Adrenal gland (tissue), 12 donors: ENCODE measurements around the gene CCL8. TPM values are rescaled to one million over a fixed set of nuclear protein-coding genes. Genes with fewer than 3 reads are reported as not detected.

Experiments
- DNase-seq, 7 donors: peaks; one replicate each; pipeline ENCODE4 v3.0.0-alpha.2; 2019 to 2020
- H3K27ac ChIP-seq, 5 donors: fragments of 200-600 bp; sonication (generic) in 4 of 5; 1 replicate in 3 of 5; 2 replicates in 2 of 5; pipeline versions ENCODE4 v1.5.1 to v1.8.0; 2016 to 2020; ENCODE audit warnings: mild to moderate bottlenecking in 1 of 5
- H3K27me3 ChIP-seq: fragments of 200-600 bp; 2 replicates; pipeline ENCODE4 v1.8.0; 2021
- H3K36me3 ChIP-seq, 2 donors: fragments of 200-600 bp; replicated peaks in 1 of 2; 1 replicate in 1 of 2; 2 replicates in 1 of 2; pipeline versions ENCODE4 v1.5.1 to v1.8.0; 2018 to 2022
- H3K4me1 ChIP-seq, 2 donors: fragments of 200-600 bp; replicated peaks in 1 of 2; 1 replicate in 1 of 2; 2 replicates in 1 of 2; pipeline versions ENCODE4 v1.5.1 to v1.8.0; 2018 to 2021
- H3K4me3 ChIP-seq, 4 donors: fragments of 200-600 bp; sonication (generic) in 3 of 4; one replicate each; pipeline ENCODE4 v1.5.1; 2016 to 2018
- H3K9me3 ChIP-seq, 3 donors: fragments of 200-600 bp; sonication (generic) in 1 of 3; replicated peaks in 1 of 3; 1 replicate in 2 of 3; 2 replicates in 1 of 3; pipeline versions ENCODE4 v1.5.1 to v1.8.0; 2016 to 2021
- POLR2A ChIP-seq, 2 donors: fragments of 450-650 bp; IDR thresholded peaks; one replicate each; pipeline ENCODE4 v1.6.1; 2017; ENCODE audit warnings: antibody characterized with exemption in 2 of 2, mild to moderate bottlenecking in 2 of 2, moderate library complexity in 1 of 2
- WGBS, 4 donors: extraction: QIAGEN DNeasy Blood & Tissue Kit in 2 of 4; methylation state at CpG; one replicate each; pipeline versions ENCODE4 v1.1.5 to v1.1.7; 2013 to 2017; 5-methylcytosine and 5-hydroxymethylcytosine counted together
- intact Hi-C, 2 donors: fragments of 100-400 bp; cut with DNase I; formaldehyde crosslinking; loops; one replicate each; pipeline versions ENCODE4 v1.14.1 to v1.15.0; 2022 to 2023
- polyA plus RNA-seq, 3 donors: library from polyadenylated mRNA; stranded (reverse); fragments of 200-250 nt in 2 of 3; fragments of 350-450 nt in 1 of 3; fragmentation: Illumina TruSeq in 1 of 3; extraction: RNeasy Lipid Tissue Mini Kit (QIAGEN cat#74804) in 1 of 3; gene quantifications; one replicate each; pipeline ENCODE4 v1.2.3, GENCODE V29; 2013 to 2014
- total RNA-seq, 9 donors: library from RNA; depleted of rRNA in 4 of 9; stranded (reverse); fragments of >200 nt in 4 of 9; fragments of 120-200 nt in 1 of 9; fragmentation: NEBNext Ultra II Directional in 1 of 9; extraction: Animal tissue kit (Norgen Biotek cat#: 25700) in 1 of 9; gene quantifications; one replicate each; pipeline versions ENCODE4 v1.1.0 to v1.2.4, GENCODE V29; 2013 to 2023
- TF ChIP-seq, protein P1 (sequence below), 6 experiments: fragments of 450-650 bp in 4 of 6; fragments of 200-600 bp in 2 of 6; sonication (generic) in 1 of 6; IDR thresholded peaks; 1 replicate in 5 of 6; 2 replicates in 1 of 6; pipeline versions ENCODE4 v1.5.1 to v1.8.0; 2016 to 2021; ENCODE audit warnings: antibody characterized with exemption in 6 of 6, mild to moderate bottlenecking in 2 of 6, moderate library complexity in 1 of 6
- donor health status: healthy with polysubstance abuse.
- donor health status: Bipolar disorder and iron deficiency.
- donor health status: DM: yes; HTN: yes; CAD: no.
- donor health status: DM: no; HTN: no; CAD: no.
- donor health status: DM: no; HTN: no; CAD: no.
- donor health status: DM: yes; HTN: yes; CAD: no.

The CCL8 gene
- total and polyA plus RNA-seq, 12 donors = 0.17 to 5.4 (median 1.1) TPM; not detected in 2

DNA sequence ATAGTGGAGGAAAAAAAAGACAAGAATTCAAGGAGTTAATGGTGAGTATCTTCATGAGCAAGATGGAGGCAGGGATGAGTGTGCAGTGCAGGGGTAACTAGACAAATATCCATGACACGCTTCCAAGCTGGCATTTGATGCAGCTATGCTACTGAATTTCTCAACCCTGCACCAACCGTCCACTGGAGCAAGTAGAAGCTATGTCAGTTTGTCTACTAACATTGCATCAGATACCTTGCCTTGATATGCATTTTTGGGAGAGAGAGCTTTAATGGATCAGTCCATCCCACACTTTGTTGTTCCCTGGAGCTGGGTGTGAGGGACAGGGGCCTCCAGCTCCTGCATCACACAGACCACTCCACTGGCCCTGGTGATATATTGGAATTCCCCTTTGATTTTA is 17.2 kb upstream of the CCL8 start:
- intact Hi-C loops = no loop called here
- Histone ChIP-seq H3K27me3 (peaks cover 3% of the 10 kb centered on the region), H3K36me3 (no peaks in the 10 kb centered on the region), H3K4me1 (peaks cover 0 to 12% of the 10 kb centered on the region in 2 donors), H3K9me3 (no peaks in the 10 kb centered on the region), H3K4me3 (no peak overlapping the region), H3K27ac (no peak overlapping the region)
- no peak for DNase-seq
- WGBS, 4 donors = 65 to 84% (median 69%) methylated on average over 2 of the region's 2 CpGs
- TF ChIP-seq POLR2A (IDR thresholded peaks at IDR 0.05) = no peak
- TF ChIP-seq, protein P1, sequence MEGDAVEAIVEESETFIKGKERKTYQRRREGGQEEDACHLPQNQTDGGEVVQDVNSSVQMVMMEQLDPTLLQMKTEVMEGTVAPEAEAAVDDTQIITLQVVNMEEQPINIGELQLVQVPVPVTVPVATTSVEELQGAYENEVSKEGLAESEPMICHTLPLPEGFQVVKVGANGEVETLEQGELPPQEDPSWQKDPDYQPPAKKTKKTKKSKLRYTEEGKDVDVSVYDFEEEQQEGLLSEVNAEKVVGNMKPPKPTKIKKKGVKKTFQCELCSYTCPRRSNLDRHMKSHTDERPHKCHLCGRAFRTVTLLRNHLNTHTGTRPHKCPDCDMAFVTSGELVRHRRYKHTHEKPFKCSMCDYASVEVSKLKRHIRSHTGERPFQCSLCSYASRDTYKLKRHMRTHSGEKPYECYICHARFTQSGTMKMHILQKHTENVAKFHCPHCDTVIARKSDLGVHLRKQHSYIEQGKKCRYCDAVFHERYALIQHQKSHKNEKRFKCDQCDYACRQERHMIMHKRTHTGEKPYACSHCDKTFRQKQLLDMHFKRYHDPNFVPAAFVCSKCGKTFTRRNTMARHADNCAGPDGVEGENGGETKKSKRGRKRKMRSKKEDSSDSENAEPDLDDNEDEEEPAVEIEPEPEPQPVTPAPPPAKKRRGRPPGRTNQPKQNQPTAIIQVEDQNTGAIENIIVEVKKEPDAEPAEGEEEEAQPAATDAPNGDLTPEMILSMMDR (IDR thresholded peaks at IDR 0.05) = no peak

DNA sequence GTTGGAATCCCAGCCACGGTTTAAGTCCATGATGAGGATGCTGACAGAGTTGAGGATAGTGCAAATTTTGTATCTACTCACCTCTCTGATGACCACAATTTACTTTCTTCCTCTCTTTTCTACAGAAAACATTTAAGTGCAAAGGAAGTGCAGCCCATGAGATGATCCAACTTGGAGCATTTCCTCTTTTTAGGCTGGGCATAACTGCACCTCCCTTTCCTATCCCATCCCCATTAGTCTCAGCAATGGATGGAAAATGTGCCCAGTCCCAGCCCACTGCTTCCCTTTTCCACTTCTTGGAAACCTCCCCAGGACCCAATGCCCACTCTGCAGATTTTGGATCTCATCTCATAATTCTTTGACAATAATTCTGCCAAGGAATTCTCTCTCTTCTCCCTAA is 16.6 kb upstream of the CCL8 start:
- intact Hi-C loops = no loop called here
- no peaks in the 10 kb centered on the region for H3K36me3 ChIP-seq
- DNase-seq = no peak
- WGBS, 4 donors = 75 to 85% (median 84%) methylated on average over 1 of the region's 1 CpG
- peaks cover 0 to 12% of the 10 kb centered on the region in 2 donors for H3K4me1 ChIP-seq
- TF ChIP-seq, protein P1 (IDR thresholded peaks at IDR 0.05) = no peak
- no peak for TF ChIP-seq POLR2A (IDR thresholded peaks at IDR 0.05)
- H3K4me3 ChIP-seq = no peak overlapping the region
- no peaks in the 10 kb centered on the region for H3K9me3 ChIP-seq
- H3K27me3 ChIP-seq = peaks cover 3% of the 10 kb centered on the region
- no peak overlapping the region for H3K27ac ChIP-seq

DNA sequence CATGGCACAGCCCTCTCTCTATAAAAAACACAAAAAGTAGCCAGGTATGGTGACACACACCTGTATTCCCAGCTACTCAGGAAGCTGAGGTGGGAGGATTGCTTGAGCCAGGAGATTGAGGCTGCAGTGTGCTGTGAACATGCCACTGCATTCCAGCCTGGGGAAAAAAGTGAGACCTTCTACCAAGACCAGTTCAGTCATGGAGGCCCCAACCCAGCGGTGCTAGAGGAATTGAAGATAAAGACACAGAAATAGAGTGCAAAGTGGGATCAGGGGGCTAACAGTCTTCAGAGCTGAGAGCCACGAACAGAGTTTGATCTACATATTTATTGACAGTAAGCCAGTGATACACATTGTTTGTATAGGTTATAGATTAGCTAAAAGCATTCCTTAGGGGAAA is 15.6 kb upstream of the CCL8 start:
- TF ChIP-seq, protein P1 (IDR thresholded peaks at IDR 0.05) = no peak
- TF ChIP-seq POLR2A (IDR thresholded peaks at IDR 0.05) = no peak
- Histone ChIP-seq H3K9me3 (no peaks in the 10 kb centered on the region), H3K4me3 (no peak overlapping the region), H3K36me3 (no peaks in the 10 kb centered on the region), H3K27me3 (peaks cover 2% of the 10 kb centered on the region), H3K4me1 (peaks cover 0 to 12% of the 10 kb centered on the region in 2 donors), H3K27ac (no peak overlapping the region)
- WGBS, 4 donors = 91 to 100% (median 92%) methylated on average over 2 of the region's 2 CpGs
- intact Hi-C loops = loop anchor here in 1 of 2 donors (2.0 kb wide), 1 partner anchor 103 kb away; no protein-coding TSS in a partner anchor
- DNase-seq = no peak

DNA sequence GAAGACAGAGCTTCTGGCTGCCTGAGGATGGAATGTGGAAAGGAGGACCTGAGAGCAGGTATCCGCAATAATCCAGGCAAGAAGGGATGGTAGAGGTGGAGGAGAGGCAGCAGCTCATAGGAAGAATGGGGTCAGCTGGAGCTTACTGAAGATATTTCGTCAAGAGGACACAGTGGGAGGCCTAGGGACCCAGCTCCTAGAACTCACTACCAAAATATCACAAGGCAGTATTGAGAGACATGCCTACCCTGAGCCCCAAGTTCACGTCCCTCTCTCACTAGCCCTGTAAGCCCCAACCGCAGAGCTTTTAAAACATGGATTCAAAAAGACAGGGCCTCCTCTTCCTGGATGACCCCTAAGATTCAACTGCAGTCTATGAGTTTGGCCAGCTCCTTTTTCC is 14.2 kb upstream of the CCL8 start:
- H3K27me3 ChIP-seq = no peaks in the 10 kb centered on the region
- no peak overlapping the region for H3K27ac ChIP-seq
- DNase-seq = no peak
- peaks cover 0 to 12% of the 10 kb centered on the region in 2 donors for H3K4me1 ChIP-seq
- WGBS, 4 donors = 84 to 91% (median 89%) methylated on average over 4 of the region's 4 CpGs
- no peaks in the 10 kb centered on the region for H3K36me3 ChIP-seq
- H3K9me3 ChIP-seq = no peaks in the 10 kb centered on the region
- TF ChIP-seq POLR2A (IDR thresholded peaks at IDR 0.05) = no peak
- TF ChIP-seq, protein P1 (IDR thresholded peaks at IDR 0.05) = no peak
- intact Hi-C loops = loop anchor here in 1 of 2 donors (2.0 to 5.0 kb wide), 2 partner anchors 57 to 104 kb away; partner anchors contain the start of gene CCL1
- H3K4me3 ChIP-seq = no peak overlapping the region
